Psoas muscle (tissue), 8 donors: ENCODE results near the gene ZBTB22. TPM values are rescaled to one million over a fixed set of nuclear protein-coding genes. Genes with fewer than 3 reads are reported as not detected.
"Not testable (repeated sequence)": the region's sequence is repeated elsewhere in the genome, so short reads cannot be mapped to it uniquely, and the experiment has no call there.

Source experiments
- ATAC-seq, 4 donors: fragments of 200-7000 bp; cut with Tn5 transposase; one replicate each; pipeline ENCODE4 v1.9.1; 2020; ENCODE audit warnings: moderate library complexity in 3 of 4, mild to moderate bottlenecking in 2 of 4
- DNase-seq, 2 donors: peaks; one replicate each; pipeline ENCODE4 v3.0.0-alpha.2; 2020
- H3K27ac ChIP-seq: fragments of 200-600 bp; one replicate; pipeline ENCODE4 v1.8.0; 2022
- H3K27me3 ChIP-seq, 3 donors: fragments of 200-600 bp in 1 of 3; one replicate each; pipeline versions ENCODE4 v1.6.1 to v1.8.0; 2013 to 2022; ENCODE audit warnings: low read length in 2 of 3, mild to moderate bottlenecking in 2 of 3, moderate library complexity in 1 of 3; ENCODE audit not compliant: insufficient read depth in 3 of 3
- H3K36me3 ChIP-seq, 2 donors: fragments of 200-600 bp in 1 of 2; one replicate each; pipeline versions ENCODE4 v1.6.1 to v1.8.0; 2013 to 2022; ENCODE audit warnings: low read depth in 1 of 2, mild to moderate bottlenecking in 1 of 2, moderate library complexity in 1 of 2; ENCODE audit not compliant: insufficient read depth in 1 of 2
- H3K4me1 ChIP-seq: fragments of 200-600 bp; one replicate; pipeline ENCODE4 v1.8.0; 2022
- H3K4me3 ChIP-seq: fragments of 200-600 bp; one replicate; pipeline ENCODE4 v1.8.0; 2022; ENCODE audit warnings: mild to moderate bottlenecking
- H3K9me3 ChIP-seq: fragments of 200-600 bp; one replicate; pipeline ENCODE4 v1.8.0; 2022
- CTCF ChIP-seq: fragments of 200-600 bp; IDR thresholded peaks from one replicate; pipeline ENCODE4 v1.8.0; 2022; ENCODE audit warnings: antibody characterized with exemption
- WGBS, 3 donors: extraction: QIAGEN DNeasy Blood & Tissue Kit; methylation state at CpG; one replicate each; pipeline versions ENCODE4 v1.1.6 to v1.1.7; 2013; 5-methylcytosine and 5-hydroxymethylcytosine counted together
- intact Hi-C, 2 donors: fragments of 100-400 bp; cut with DNase I; formaldehyde crosslinking; loops; one replicate each; pipeline versions ENCODE4 v1.11.0 to v1.14.2; 2022
- polyA plus RNA-seq, 3 donors: library from polyadenylated mRNA; stranded (reverse); fragments of 200-250 nt; gene quantifications; one replicate each; pipeline ENCODE4 v1.2.3, GENCODE V29; 2013
- total RNA-seq, 4 donors: library from RNA; stranded (reverse); fragmentation: NEBNext Ultra II Directional in 2 of 4; extraction: Animal tissue kit (Norgen Biotek cat#: 25700) in 2 of 4; gene quantifications; one replicate each; pipeline versions ENCODE4 v1.2.1 to v1.2.4, GENCODE V29; 2021 to 2023
- donor health status: healthy with polysubstance abuse.
- donor health status: DM: no; HTN: no; CAD: no; lungs with moderate emphysema.
- donor health status: Bipolar disorder and iron deficiency.
- donor health status: healthy.
- donor health status: DM: yes; HTN: yes; CAD: no.
- donor health status: DM: no; HTN: no; CAD: no.
- donor health status: DM: no; HTN: no; CAD: no.
- donor health status: DM: yes; HTN: yes; CAD: no.

ZBTB22 gene
- total and polyA plus RNA-seq, 7 donors = 4.7 to 19.7 (median 8.4) TPM

- Histone ChIP-seq H3K36me3 (peaks cover 6 to 83% of the 10 kb centered on the region in 2 donors), H3K4me1 (peaks cover 36% of the 10 kb centered on the region), H3K27ac (peak overlapping the region; percentile 78), H3K9me3 (no peaks in the 10 kb centered on the region), H3K27me3 (no peaks in the 10 kb centered on the region), H3K4me3 (peak overlapping the region; percentile 68)
- DNase-seq (peak in 1 of 2 donors; percentile 55), ATAC-seq (peak in 3 of 4 donors; percentile 6 to 13 (median 8))
- TF ChIP-seq CTCF = no peak
- intact Hi-C loops = loop anchor here in 1 of 2 donors (5.0 to 10.0 kb wide), 2 partner anchors 34 to 127 kb away; partner anchors contain the start of gene TAPBP
- WGBS, 3 donors = 51 to 66% (median 60%) methylated on average over 39 of the region's 39 CpGs
Observed at GRCh38 chr6:33277663-33278391, 39.7 kb downstream of the ZBTB22 start.

GRCh38 chr6:33276864-33277662 lies 40.5 kb downstream of the ZBTB22 start, which contains the start of gene B3GALT4:
TSS of gene B3GALT4 (plus strand) at chr6:33277123. CDS start at chr6:33277420, 297 bp downstream.
- TF ChIP-seq CTCF = peak; percentile 49
- DNase-seq (peak; percentile 80 to 85), ATAC-seq (peak; percentile 49 to 78 (median 67))
- intact Hi-C loops = loop anchor here in 1 of 2 donors (5.0 to 10.0 kb wide), 2 partner anchors 35 to 128 kb away; partner anchors contain the start of gene TAPBP
- peak within 1 kb of the TSS; percentile 78 for H3K27ac ChIP-seq
- peak within 1 kb of the TSS; percentile 68 for H3K4me3 ChIP-seq
- H3K27me3 ChIP-seq = no peaks in the 10 kb centered on the region
- H3K36me3 ChIP-seq = peaks cover 6 to 76% of the 10 kb centered on the region in 2 donors
- H3K9me3 ChIP-seq = no peaks in the 10 kb centered on the region
- H3K4me1 ChIP-seq = peaks cover 39% of the 10 kb centered on the region
- WGBS, 3 donors = 11 to 13% (median 11%) methylated on average over 62 to 80 of the region's 80 CpGs

GRCh38 chr6:33276581-33276863 lies 41.0 kb downstream of the ZBTB22 start:
- ATAC-seq = no peak
- Histone ChIP-seq H3K4me3 (peak overlapping the region; percentile 68), H3K4me1 (peaks cover 39% of the 10 kb centered on the region), H3K9me3 (no peaks in the 10 kb centered on the region), H3K36me3 (peaks cover 6 to 70% of the 10 kb centered on the region in 2 donors), H3K27ac (peak overlapping the region; percentile 78), H3K27me3 (no peaks in the 10 kb centered on the region)
- no peak for DNase-seq
- intact Hi-C loops = loop anchor here in 1 of 2 donors (5.0 to 10.0 kb wide), 2 partner anchors 36 to 128 kb away; partner anchors contain the start of gene TAPBP
- no peak for TF ChIP-seq CTCF

- not testable (repeated sequence) for H3K9me3 ChIP-seq, H3K27ac ChIP-seq, H3K27me3 ChIP-seq, DNase-seq, ATAC-seq
- peaks cover 6 to 65% of the 10 kb centered on the region in 2 donors for H3K36me3 ChIP-seq
- WGBS, 3 donors = 79 to 81% (median 79%) methylated on average over 16 of the region's 16 CpGs
- intact Hi-C loops = loop anchor here in 1 of 2 donors (5.0 to 10.0 kb wide), 2 partner anchors 36 to 129 kb away; partner anchors contain the start of gene TAPBP
- peak overlapping the region; percentile 68 for H3K4me3 ChIP-seq
- peaks cover 40% of the 10 kb centered on the region for H3K4me1 ChIP-seq
Observed at GRCh38 chr6:33275795-33276580, 41.6 kb downstream of the ZBTB22 start.
